ENCODE measurements around the gene OPRL1.
A peak's percentile ranks its signal among the peaks of the same experiment; 100 is the strongest.

Gene OPRL1

DNA sequence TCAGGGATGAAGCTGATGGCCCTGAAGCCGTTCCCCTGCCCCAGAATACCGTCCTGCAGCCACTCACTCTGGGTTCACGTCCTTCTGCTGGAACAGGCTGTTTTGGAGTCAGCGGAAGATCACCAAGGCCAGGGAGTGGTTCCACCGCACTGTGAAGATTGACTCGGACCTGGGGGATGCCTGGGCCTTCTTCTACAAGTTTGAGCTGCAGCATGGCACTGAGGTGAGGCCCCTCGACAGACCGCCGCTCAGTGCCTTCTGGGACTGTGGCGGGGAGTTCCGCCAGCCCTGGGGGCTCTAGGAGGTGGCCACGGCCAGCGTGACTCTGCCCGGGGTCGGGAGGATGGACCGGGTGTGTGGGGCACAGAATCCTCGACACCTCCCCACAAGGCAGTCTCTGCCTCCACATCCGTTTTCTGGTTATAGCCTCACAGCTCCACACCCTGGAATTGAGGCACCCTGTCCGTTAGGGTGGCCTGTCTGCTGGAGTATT, 48.0 kb upstream of the OPRL1 start (continued):
- TF ChIP-seq FEZF1 (tag by site-specific recombination; IDR thresholded peaks at IDR 0.05): no peak
- TF ChIP-seq ZNF433 (tag by site-specific recombination; IDR thresholded peaks at IDR 0.05; ENCODE audit: low read depth): no peak
- no peak for TF ChIP-seq ZNF416 (tag by site-specific recombination; IDR thresholded peaks at IDR 0.05)
- TF ChIP-seq ZBTB1 (tag by site-specific recombination; IDR thresholded peaks at IDR 0.05): no peak
- TF ChIP-seq, protein P1, sequence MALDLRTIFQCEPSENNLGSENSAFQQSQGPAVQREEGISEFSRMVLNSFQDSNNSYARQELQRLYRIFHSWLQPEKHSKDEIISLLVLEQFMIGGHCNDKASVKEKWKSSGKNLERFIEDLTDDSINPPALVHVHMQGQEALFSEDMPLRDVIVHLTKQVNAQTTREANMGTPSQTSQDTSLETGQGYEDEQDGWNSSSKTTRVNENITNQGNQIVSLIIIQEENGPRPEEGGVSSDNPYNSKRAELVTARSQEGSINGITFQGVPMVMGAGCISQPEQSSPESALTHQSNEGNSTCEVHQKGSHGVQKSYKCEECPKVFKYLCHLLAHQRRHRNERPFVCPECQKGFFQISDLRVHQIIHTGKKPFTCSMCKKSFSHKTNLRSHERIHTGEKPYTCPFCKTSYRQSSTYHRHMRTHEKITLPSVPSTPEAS (tag by site-specific recombination; IDR thresholded peaks at IDR 0.05): no peak
- no peak for TF ChIP-seq ZNF214 (tag by site-specific recombination; IDR thresholded peaks at IDR 0.05; ENCODE audit: borderline replicate concordance)
- TF ChIP-seq ZNF571 (tag by site-specific recombination; IDR thresholded peaks at IDR 0.05): no peak
- TF ChIP-seq RBAK (tag by site-specific recombination; IDR thresholded peaks at IDR 0.05): no peak

DNA sequence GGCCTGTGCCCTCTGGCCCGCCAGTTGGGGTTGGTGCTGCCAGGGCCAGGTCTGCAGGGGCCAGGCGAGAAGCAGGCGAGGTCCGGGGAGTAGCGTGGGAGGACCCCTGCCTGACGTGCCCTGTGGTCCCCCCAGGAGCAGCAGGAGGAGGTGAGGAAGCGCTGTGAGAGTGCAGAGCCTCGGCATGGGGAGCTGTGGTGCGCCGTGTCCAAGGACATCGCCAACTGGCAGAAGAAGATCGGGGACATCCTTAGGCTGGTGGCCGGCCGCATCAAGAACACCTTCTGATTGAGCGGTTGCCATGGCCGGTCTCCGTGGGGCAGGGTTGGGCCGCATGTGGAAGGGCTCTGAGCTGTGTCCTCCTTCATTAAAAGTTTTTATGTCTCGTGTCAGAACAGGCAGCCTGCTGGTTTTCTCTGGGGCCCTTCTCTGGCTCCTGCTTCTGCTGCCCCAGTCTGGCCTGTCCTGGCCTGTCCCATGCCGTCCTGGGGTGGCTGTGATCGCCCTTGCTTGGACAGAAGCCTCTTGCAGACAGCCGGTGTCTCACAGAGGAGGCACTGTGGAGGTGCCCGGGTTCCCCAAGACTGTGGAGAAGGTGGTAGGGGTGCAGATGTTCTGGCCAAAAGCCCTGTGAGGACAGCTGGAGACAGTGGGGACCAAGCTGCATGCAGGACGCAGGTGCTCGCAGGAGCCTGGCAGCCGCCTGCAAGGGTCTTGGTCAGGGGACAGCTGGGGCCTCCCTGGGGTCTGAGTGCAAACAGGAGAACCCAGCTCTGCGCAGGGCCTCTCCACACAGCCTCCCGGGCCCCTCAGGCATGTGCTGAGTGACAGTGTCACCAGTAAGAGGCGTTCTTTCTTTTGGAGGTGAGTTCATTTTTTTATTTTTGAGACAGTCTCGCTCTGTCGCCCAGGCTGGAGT, 46.9 kb upstream of the OPRL1 start:
- POLR2A ChIA-PET: interaction anchor here (0.8 kb wide), 1 partner anchor 30 kb away, joined by 4 read pairs; the partner anchor contains the start of gene TCEA2
- H3K27ac ChIP-seq (ENCODE audit: extremely low read depth, low read depth, low read length): 0 out of 2 replicates have a peak overlapping the region, but pooled peaks have one; percentile 3
- H3K9me3 ChIP-seq (ENCODE audit: control insufficient read depth, insufficient read depth, low read depth, low read length): no peaks in the 10 kb centered on the region
- TF ChIP-seq, protein P2, sequence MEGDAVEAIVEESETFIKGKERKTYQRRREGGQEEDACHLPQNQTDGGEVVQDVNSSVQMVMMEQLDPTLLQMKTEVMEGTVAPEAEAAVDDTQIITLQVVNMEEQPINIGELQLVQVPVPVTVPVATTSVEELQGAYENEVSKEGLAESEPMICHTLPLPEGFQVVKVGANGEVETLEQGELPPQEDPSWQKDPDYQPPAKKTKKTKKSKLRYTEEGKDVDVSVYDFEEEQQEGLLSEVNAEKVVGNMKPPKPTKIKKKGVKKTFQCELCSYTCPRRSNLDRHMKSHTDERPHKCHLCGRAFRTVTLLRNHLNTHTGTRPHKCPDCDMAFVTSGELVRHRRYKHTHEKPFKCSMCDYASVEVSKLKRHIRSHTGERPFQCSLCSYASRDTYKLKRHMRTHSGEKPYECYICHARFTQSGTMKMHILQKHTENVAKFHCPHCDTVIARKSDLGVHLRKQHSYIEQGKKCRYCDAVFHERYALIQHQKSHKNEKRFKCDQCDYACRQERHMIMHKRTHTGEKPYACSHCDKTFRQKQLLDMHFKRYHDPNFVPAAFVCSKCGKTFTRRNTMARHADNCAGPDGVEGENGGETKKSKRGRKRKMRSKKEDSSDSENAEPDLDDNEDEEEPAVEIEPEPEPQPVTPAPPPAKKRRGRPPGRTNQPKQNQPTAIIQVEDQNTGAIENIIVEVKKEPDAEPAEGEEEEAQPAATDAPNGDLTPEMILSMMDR (tag by site-specific recombination; IDR thresholded peaks at IDR 0.05): no peak
- 0 out of 2 replicates have a peak, but pooled peaks have one; percentile 16 for TF ChIP-seq GLIS2 (tag by site-specific recombination; IDR thresholded peaks at IDR 0.05)
- TF ChIP-seq, protein P3, sequence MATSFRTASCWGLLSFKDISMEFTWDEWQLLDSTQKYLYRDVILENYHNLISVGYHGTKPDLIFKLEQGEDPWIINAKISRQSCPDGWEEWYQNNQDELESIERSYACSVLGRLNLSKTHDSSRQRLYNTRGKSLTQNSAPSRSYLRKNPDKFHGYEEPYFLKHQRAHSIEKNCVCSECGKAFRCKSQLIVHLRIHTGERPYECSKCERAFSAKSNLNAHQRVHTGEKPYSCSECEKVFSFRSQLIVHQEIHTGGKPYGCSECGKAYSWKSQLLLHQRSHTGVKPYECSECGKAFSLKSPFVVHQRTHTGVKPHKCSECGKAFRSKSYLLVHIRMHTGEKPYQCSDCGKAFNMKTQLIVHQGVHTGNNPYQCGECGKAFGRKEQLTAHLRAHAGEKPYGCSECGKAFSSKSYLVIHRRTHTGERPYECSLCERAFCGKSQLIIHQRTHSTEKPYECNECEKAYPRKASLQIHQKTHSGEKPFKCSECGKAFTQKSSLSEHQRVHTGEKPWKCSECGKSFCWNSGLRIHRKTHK (tag by site-specific recombination; IDR thresholded peaks at IDR 0.05): no peak
- TF ChIP-seq, protein P4, sequence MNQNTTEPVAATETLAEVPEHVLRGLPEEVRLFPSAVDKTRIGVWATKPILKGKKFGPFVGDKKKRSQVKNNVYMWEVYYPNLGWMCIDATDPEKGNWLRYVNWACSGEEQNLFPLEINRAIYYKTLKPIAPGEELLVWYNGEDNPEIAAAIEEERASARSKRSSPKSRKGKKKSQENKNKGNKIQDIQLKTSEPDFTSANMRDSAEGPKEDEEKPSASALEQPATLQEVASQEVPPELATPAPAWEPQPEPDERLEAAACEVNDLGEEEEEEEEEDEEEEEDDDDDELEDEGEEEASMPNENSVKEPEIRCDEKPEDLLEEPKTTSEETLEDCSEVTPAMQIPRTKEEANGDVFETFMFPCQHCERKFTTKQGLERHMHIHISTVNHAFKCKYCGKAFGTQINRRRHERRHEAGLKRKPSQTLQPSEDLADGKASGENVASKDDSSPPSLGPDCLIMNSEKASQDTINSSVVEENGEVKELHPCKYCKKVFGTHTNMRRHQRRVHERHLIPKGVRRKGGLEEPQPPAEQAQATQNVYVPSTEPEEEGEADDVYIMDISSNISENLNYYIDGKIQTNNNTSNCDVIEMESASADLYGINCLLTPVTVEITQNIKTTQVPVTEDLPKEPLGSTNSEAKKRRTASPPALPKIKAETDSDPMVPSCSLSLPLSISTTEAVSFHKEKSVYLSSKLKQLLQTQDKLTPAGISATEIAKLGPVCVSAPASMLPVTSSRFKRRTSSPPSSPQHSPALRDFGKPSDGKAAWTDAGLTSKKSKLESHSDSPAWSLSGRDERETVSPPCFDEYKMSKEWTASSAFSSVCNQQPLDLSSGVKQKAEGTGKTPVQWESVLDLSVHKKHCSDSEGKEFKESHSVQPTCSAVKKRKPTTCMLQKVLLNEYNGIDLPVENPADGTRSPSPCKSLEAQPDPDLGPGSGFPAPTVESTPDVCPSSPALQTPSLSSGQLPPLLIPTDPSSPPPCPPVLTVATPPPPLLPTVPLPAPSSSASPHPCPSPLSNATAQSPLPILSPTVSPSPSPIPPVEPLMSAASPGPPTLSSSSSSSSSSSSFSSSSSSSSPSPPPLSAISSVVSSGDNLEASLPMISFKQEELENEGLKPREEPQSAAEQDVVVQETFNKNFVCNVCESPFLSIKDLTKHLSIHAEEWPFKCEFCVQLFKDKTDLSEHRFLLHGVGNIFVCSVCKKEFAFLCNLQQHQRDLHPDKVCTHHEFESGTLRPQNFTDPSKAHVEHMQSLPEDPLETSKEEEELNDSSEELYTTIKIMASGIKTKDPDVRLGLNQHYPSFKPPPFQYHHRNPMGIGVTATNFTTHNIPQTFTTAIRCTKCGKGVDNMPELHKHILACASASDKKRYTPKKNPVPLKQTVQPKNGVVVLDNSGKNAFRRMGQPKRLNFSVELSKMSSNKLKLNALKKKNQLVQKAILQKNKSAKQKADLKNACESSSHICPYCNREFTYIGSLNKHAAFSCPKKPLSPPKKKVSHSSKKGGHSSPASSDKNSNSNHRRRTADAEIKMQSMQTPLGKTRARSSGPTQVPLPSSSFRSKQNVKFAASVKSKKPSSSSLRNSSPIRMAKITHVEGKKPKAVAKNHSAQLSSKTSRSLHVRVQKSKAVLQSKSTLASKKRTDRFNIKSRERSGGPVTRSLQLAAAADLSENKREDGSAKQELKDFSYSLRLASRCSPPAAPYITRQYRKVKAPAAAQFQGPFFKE (tag by site-specific recombination; IDR thresholded peaks at IDR 0.05; ENCODE audit: borderline replicate concordance): no peak
- TF ChIP-seq ZNF654 (tag by site-specific recombination; IDR thresholded peaks at IDR 0.05; ENCODE audit: low read depth): no peak
- TF ChIP-seq SETDB1 (IDR thresholded peaks at IDR 0.05; ENCODE audit: insufficient read length, low read length): no peak
- H3K4me3 ChIP-seq (ENCODE audit: low read depth, low read length): no peak overlapping the region
- peaks cover 0 to 67% of the 10 kb centered on the region in 2 experiments; a peak in 2 of 3 replicates for H3K36me3 ChIP-seq (ENCODE audit: control insufficient read depth in 2 of 2, insufficient read depth in 1 of 2, low read length in 2 of 2)
- CTCF ChIA-PET: no interaction called here
- H3K4me1 ChIP-seq (ENCODE audit: control insufficient read depth, insufficient read depth, low read length): peaks cover 18% of the 10 kb centered on the region

Measured in HEK293 (cell line).